GM21825 (cell line): ENCODE data around the gene SLC39A11.
"Not testable (repeated sequence)": the region's sequence is repeated elsewhere in the genome, so short reads cannot be mapped to it uniquely, and the experiment has no call there.

Source experiments
- ATAC-seq: cut with Tn5 transposase; IDR thresholded peaks from one replicate; pipeline ENCODE4 v1.9.1; 2021; ENCODE audit warnings: mild to moderate bottlenecking, moderate library complexity; ENCODE audit not compliant: unreplicated experiment

SLC39A11 gene

DNA sequence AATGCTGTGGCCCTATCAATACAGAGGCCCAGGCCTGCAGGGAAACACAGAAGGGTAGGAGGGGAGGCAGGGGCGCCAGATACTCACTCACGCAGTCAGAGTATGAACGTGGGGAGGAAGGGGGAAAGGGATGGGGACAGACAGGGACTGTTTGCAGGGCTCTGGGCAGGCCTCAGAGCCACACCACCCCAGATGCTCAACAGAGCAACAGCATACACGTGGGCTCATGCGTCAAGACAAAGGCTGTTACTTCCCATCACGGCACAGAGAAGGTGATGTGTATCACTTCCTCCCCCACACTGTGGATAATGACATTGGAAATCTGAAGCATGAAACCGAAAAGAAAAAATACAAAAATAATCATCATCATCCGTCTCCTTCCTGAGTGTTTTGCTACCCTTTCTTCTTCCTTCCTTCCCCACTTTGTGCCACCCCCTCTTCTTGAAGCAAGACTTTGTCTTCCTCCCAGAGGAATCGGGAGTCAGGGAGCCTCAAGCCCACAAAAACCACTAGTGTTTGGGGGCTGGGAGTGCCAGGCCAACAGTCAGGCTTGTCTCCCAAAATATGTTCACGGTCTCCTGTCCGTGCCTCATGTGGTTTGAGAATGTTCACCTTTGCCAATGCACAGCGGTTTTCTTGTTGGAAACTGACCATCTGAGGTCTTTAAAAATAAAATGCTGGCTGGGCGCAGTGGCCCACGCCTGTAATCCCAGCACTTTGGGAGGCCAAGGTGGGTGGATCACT, 20.1 kb downstream of the SLC39A11 start:
- ATAC-seq: no peak

DNA sequence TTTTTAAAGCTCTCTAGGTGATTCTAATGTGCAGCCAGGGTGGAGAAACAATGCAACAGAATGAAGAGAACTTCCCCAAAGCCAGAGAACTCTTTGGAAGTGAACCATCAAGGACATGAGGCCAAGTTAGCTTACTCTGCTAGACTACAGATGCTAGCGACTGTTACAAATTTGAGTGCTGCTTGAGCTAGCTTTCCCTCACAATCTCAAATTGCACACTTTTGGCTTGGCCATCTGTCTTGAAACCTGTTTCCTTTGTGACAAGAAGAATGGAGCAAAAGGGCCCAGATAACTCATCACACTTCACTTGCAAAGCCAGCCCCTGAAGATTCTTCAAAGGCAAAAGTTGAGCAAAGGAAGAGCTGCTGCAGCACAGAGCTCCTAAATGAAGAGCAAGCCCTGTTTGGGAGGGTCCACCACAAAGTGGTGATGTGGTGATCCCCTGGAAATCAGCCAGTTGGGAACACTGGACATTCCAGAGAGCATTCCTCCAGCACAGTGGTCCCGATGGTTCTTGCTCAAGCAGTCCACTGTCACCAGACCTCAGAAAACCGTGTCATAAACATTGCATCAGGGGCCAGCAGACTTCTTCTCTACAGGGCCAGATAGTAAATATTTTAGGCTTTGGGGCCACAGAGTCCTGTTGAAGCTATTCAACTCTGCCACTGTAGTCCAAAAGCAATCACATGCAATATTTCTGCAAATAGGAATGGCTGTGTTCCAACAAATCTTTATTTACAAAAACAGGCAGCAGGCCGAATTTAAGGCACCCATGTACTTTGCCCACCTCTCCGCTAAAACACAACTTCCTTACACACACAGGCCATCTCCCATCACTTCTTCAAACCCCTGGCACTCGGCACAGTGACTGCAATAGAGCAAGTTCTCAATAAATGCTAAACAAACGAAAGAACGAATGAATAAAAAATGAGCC, 21.2 kb downstream of the SLC39A11 start:
- ATAC-seq: no peak

DNA sequence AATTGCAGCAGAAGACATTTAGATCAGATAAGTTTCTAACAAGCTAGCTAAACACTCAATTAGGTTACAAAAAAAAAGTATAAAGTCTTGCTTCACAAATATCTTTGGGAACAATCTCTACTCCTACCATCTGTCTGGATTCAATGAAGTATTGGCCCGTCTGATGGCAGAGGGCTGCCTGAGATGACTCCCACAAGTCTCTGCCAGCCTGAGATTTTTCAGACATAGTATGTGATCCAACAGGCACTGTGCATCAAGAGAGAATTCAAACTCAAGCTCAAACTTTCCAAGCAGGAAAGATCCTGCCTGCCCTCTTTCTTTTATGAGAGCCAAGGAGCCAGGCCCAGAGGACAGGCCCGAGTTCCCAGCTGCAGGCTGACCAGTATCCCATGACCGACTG, 22.6 kb downstream of the SLC39A11 start:
- ATAC-seq: no peak

DNA sequence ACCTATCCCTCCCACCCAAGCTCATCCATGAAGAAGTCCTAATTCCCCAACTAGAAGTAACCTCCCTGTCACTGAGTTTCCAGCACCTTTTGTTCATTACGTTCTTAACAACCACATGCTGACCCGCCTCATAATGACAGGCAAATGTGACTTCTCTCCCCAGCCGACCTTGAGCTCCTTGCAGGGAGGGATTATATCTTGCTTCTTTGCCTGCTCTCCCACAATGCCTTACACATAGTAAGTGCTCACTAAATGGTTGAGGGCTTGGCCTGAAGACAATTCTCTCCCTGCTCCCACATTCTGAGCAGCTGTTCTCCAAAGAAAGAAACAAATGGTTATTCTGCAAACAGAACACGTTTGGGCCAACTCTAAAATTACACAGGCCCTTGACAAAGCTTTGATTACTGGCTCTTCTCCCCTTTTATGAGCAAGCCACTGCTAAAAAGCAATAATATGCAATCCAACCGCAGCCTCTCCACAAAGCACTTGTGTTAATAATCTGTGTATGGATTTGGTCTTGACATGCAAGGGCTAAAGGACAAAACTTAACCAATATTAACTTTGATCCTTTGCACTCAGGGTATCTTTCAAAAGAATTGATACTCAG, 23.2 kb downstream of the SLC39A11 start:
- no peak for ATAC-seq

DNA sequence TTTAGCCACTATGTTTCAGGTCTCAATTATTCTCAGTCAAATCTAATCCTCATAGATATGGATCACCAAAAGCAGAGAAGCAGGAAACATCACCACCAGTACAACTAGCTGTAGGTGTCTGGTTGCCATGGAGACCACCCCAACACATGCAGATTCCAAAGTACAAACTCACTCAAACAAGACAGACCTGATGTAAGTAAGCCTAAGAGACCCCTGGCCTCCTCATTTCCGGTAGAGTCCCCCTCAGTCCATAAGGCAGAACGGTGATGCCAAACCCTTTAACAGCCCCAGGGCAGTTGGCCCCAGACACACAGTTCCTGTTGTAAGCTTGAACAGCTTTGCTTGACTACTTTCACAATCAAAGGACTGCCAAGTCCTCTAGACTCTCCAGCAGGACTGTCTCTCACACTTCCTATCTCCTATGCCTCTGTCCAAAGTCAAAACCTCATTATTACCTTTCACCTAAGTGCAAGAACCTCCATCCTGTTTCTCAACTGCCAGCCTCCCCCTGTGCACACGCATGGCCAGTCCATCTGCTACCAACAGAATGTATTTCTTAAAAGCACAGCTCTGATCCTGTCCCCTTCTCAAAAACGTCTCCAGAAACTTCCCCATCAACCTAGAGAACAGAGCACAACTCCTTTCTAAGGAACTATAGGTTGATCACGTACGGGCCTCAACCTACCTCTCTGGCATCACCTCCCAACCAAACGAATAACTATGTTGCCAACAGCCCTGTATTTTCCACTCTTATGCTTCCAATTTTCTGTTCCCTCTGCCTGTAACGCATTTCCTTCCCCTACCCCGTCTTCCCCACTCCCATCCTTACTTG, 23.9 kb downstream of the SLC39A11 start:
- no peak for ATAC-seq

DNA sequence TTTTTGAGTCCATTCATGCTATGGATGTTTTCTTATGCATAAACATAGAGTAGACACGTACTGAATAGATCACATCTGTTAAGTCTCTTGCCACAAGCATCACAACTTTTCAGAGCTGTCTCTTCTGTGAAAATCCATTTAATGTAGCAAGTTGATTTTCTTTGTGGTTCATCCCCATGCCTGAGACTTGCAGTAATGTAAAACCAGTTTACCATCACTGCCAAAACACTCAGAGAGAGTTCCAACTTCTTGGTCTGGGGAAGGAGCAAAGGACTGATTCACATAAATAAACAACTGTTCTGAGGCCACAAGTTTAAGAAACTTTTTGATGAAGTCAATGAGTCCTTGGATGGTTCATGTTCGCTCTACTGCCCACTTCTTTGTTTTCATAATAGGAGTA, 24.8 kb downstream of the SLC39A11 start:
- not testable (repeated sequence) for ATAC-seq

DNA sequence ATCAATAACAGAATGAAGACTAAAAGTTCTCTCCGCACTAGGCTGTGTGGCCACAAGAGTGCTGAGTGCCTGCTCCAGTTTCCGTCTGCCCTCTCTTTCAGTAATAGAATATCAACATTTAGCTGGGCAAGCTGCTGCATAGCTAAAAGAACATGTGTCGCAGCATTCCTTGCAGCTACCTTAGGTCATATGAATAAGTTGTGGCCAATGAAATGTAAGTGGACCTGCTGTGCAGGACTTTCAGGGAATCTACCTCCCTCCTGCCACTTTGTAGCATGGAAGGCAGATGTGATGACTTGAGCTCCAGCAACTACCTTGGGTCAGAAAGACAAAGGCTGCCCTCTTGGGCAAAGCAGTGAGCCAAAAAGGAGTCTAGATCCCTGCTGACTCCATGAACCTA, 25.4 kb downstream of the SLC39A11 start:
- no peak for ATAC-seq

DNA sequence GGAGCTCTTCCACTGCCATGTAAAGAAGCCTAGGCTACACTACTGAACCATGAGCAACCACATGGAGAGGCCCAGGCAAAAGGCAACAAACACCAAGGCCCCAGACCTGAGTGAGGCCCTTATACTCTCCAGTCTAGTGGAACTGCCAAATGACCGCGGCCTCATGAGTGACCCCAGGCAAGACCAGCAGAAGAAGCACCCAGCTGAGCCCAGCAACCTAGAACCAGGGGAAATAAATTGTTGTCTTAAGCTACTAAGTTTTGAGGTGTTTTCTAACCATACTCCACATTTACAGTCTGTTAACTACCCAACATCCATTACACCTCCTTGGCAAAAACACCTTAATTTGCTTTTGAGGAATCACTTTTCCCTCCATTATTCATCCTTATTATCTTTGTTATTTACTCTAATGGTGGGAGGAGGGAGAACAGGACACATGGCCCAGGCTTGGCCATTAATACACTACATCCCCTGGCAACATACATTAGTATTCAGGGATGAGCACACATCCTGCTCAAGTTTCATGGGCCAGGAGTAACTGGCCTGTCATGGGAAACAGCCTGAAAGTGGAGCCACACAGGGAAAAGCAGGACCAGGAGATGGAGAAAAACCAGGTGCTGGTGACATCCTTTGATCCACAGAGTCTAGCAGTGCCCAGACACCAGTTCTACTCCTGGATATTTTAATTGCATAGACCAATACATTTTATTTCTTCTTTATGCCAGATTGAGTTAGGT, 26.2 kb downstream of the SLC39A11 start:
- ATAC-seq: no peak

DNA sequence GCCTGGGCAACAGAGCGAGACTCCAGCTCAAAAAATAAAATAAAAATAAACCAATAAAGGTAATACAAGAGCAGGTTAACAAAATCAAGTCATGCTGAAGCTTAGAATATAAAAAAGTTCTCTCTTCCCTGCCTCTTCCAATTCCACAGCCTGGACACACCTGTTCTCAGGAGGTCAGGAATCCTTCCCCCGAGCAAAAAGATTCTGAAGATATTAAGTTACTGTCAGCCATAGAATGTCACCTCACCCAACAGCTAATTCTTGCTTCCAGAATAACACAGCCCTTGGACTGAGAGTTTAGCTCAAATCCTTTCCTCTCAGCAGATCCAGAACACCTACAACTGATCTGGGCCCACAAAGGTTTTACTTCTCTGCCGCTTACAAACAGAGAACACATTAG, 27.1 kb downstream of the SLC39A11 start:
- no peak for ATAC-seq

DNA sequence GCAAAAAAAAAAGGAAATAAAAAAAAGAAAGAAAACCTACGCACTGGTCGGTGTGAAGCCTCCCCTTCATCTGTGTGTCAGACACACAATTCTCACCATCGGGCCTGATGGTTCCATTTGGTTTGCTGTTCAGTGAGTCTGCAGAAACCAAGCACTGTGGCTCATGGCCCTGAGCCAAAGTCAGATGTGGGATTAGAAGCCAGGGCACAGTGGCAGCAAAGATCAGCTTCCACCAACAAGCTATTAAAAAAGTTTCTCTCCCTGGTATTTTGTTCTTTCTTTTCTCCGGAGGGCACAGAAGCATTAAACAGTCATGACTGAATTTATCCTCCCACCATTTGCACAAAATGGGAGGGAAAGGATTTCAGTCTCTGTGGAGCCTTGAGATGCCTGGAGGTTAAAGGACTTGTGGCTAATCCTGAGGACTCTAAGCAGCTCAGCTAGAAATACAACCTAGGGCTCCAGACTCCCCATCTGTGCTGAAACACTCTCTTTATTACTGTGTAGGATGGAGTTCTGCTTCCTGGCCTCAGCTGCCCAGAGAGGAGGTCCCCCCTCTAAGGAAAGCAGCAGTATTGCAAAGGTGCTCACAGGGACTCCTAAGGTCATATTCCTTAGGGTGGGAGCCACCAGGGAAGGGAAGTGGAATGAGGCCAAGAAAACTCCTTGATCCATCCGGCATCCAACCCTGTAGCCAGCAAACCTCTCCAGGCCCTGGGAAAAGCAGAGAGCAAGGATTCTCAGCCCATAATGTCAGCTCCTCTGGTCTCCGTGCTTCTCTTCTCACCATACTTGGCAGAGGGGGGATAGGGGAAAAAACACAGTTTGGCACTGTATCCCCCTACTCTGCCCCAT, 28.2 kb downstream of the SLC39A11 start:
- no peak for ATAC-seq

DNA sequence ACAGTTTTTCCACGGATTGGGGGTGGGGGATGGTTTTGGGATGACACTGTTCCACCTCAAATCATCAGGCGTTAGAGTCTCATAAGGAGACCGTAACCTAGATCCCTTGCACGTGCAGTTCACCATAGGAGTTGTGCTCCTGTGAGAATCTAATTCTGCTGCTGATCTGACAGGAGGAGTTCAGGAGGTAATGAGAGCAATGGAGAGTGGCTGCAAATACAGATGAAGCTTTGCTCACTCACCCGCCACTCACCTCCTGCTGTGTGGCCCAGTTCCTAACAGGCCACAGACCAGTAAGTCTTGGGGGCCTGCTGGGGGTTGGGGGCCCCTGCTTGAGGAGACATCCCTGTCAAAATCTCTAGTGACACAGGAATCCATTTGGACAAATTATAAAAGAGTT, 29.8 kb downstream of the SLC39A11 start:
- ATAC-seq: no peak

DNA sequence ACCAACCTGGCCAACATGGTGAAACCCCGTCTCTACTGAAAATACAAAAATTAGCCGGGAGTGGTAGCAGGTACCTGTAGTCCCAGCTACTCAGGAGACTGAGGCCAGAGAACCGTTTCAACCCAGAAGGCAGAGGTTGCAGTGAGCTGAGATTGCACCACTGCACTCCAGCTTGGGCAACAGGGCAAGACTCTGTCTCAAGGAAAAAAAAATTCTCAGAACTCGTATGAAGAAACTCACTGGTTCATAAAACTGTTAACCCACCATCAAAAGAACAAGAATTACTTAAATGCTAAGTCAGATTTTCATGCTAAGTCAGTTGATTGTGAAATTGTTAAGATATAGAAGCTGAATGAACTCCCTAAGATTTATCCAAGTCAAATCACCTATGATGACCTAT, 31.3 kb downstream of the SLC39A11 start:
- no peak for ATAC-seq

DNA sequence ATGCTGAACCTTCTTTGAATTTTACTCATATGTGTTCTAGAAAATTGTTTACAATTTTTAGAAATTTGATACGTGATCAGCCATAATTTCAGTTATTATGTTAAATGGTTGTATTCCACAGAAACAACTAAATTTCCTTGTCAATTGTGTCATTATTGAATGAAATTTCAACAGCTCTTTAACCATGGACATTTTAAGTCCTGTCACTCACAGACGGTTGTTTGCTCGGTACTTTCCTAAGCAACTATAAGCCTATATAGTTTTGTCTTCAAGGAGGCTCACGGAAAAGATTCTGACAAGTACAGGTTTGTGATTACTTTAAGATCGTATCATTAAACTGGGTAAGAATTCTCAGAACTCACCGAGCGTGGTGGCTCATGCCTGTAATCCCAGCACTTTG, 31.8 kb downstream of the SLC39A11 start:
- ATAC-seq: no peak

DNA sequence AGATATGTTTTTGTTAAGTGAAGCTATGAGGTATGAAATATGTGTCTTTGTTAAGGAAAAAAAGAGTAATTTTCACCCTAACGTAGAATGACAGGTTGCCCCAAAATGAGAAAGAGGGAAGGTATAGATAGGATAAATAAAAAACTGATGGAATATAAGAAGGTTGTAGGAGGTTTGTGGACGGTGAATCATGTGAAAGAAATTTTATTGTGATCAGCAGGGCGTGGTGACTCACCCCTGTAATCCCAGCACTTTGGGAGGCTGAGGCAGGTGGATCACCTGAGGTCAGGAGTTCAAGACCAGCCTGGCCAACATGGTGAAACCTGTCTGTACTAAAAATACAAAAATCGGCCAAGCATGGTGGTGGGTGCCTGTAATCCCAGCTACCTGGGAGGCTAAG, 32.8 kb downstream of the SLC39A11 start:
- ATAC-seq: not testable (repeated sequence)

DNA sequence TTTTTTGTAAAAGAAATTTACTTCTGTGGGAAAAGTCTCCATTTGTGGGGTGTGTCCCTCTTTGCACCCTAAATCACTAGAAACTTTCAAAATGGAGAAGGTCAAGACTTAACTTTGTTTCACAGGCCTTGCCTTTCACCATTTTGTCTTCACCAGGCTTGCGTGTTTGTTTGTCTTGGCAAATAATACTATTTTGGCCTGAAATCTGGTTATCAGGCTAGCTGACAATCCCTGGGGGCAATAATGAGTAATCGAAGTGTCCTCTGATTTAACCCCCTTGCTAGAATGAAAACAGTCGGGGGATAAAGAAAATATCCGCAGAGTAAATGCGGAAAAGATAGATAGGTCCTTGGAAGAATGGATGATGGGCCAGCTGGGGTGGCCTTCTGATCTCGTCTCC, 34.5 kb downstream of the SLC39A11 start:
- ATAC-seq: no peak

DNA sequence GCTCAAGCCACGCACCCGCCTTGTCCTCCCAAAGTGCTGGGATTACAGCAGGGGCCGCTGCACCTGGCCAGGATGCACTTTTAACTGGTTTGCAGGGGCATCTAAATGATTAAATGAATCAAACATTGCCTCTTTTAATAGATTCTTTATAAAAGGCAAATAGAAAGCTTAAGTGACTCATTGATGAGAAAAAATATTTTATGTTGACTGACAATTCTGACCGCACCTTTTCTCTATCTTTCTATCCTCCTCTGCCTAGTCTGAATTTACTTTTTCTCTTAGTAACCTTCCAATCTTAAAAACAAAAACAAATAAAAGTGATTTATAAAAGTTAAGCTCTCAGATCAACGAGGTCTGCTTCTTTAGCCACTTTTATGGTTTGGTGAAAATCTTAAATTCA, 35.3 kb downstream of the SLC39A11 start:
- ATAC-seq: no peak

DNA sequence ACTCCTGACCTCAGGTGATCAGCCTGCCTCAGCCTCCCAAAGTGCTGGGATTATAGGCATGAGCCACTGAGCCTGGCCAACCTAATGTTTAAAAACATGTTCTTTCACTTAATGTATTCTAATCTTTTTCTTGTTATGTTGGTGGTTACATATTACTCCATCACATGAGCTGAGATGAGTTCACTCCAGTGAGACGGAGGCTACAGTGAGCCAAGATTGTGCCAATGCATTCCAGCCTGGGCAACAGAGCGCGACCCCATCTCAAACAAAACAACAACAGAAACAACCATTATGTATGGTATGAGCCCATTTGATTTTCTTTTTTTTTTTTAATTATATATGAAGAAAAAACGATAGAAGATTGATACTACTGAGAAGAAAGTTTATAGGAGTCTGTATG, 39.6 kb downstream of the SLC39A11 start:
- ATAC-seq: no peak

DNA sequence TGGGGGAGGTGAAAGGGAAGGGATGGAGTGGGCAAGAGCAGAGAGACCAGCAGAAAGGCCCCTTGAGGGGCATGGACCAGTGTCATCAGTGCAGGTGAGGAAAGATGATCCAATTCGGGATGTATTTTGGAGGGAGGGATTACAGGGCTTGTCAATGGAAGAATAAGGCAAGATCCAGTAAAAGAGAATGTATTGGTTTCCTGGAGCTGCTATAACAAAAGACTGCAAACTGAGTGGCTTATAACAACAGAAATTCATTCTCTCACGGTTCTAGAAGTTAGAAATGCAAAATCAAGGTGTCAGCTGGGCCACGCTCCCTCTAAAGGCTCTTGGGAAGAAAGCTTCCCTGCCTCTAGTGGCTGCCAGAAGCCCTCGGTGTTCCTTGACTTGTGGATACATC, 41.7 kb downstream of the SLC39A11 start:
- ATAC-seq: no peak

DNA sequence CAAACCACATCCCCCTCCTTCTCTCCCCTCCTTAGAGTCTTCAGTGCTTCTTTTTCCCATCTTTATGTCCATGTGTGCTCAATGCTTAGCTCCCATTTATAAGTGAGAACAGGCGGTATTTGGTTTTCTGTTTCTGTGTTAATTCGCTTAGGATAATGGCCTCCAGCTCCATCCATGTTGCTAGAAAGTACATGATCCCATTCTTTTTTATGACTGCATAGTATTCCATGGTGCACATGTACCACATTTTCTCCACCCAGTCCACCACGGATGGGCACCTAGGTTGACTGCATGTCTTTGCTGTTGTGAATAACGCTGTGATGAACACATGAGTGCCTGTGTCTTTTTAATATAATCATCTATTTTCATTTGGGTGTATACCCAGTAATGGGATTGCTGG, 44.3 kb downstream of the SLC39A11 start:
- no peak for ATAC-seq
